GM21381 (cell line): ENCODE measurements around the gene SP7.
"Not testable (repeated sequence)": the region's sequence is repeated elsewhere in the genome, so short reads cannot be mapped to it uniquely, and the experiment has no call there.

Experiments
- ATAC-seq: cut with Tn5 transposase; IDR thresholded peaks from one replicate; pipeline ENCODE4 v1.9.1; 2021; ENCODE audit warnings: mild to moderate bottlenecking, moderate library complexity; ENCODE audit not compliant: unreplicated experiment

SP7 gene

DNA sequence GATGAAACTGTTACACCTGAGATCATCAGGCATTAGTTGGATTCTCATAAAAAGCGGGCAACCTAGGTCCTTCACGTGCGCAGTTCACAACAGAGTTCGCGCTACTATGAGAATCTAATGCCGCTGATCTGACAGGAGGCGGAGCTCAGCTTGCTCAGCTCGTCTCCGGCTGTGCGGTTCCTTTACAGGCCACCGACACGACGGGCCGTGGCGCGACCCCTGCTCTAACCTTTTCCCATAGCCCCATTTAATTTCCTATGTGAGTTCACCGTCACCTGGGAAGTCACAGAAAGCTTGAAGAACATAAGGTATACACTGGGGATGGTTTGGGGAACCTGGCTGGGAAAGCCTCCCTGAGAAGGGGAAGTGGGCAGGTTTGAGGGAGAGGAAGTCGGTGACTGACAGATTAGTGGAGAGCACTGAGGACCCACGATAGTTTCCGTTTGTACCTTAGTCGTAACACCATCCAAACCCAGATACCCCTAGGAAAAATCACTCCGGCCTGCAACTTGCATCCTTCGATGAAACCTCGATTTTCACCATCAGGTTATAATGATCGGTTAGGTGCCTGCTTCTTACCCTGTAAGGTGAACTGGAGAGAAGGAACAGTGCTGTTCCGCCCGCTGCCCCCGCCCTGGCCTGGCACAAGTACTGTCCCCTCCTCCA is 11.9 kb downstream of the SP7 start:
- ATAC-seq, result peak; percentile 24

DNA sequence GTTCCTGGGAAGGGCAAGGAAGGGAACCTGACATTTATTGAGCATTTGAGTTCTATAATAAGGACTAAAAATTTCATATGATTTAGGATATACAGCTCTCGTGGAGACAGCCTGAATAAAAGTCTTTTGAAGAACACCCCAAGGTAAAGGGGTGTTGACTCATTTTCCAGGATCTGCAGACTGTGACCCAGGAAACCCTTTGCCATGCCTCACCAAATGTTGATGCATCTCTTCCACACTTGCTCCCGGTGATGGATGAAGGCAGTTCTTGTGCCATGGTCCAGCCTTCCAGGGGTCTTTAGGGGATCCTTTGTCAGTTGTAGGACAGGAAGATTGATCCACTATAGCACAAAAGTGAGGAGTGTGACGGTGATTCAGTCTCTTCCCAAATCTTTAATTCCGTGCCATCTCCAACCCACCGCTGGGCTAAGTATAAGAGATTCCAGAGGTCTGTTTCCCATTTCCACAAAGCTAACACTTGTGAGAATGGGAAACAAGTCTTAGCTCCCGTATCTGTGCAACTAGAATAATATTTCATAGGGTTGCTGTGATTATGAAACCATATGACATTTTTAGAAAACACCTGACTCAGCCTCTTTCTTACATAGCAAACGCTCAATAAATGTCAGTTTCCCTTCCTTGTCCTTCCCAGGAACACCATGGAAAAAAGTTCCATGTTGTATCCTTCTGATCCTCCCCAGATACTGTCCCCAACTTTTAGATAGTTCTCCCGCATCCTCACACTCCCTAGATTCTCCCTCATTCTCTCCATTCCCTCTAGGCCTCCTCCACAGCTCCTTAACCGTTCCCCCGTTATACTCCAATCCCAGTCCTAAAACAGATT is 15.6 kb downstream of the SP7 start:
- no peak for ATAC-seq

DNA sequence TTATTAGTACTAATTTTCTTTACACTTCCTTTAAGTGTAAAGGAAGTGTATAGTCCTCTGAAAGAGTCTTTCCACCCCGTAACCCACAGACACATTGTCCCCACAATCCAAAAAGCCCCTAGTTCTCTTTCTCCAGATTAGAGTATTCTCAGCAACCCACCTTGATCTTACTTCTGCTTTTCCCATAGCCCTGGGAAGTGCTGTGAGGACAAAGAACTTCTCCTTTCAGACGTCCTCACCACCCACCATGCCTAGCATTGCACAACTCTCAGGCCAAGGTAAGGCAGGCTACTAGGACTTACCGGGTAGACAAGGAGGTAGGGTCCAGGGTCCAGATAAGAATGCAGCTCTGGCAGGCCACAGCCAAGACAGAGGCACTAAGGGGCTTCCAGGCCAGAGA is 22.2 kb downstream of the SP7 start:
- no peak for ATAC-seq

DNA sequence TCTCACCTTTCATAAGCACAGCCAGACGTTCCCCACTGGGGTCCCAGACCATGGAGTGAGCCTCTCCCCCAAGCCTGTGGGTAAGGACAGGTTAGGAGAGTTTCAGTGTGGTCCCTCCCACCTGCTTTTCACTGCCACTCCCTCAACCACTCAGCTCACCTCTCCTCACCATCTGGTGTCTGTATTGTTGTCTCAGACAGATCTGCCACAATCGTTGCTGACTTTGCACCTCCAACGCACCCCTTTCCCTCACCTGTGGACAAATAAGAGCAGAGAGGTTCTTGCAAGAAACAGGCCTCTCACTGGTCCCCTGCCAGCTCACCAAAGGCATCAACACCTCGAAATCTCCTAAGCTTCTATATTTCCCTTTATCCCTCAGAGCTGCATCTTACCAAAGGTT is 27.9 kb downstream of the SP7 start:
- no peak for ATAC-seq

DNA sequence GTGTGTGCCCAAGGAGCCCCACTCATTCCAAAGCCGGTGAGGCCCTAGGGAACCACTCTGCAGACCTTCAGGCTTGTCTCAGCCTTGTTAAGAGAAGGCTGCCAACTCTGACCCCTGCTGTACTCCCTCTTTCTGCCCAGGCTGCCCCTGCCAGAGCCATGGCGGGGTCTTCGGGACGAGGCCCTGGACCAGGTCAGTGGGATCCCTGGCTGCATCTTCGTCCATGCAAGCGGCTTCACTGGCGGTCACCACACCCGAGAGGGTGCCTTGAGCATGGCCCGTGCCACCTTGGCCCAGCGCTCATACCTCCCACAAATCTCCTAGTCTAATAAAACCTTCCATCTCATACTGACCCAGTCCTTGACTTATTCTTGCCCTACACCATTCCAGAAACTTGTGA is 29.3 kb downstream of the SP7 start:
- no peak for ATAC-seq

DNA sequence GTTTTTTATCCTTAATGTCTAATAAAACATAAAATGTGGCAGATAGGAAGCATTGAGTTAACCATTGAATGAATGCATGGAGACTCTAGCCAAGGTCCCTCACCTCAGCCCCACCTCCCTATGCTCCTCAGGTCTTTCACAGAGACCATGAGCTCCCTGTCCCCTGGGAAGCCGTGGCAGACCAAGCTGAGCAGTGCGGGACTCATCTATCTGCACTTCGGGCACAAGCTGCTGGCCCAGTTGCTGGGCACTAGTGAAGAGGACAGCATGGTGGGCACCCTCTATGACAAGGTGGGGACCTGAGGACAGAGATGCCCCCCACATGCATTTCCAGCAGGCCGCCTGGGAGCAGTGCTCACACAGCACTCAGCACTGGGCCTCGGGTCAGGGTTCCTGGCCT is 33.3 kb downstream of the SP7 start:
- ATAC-seq, result no peak

DNA sequence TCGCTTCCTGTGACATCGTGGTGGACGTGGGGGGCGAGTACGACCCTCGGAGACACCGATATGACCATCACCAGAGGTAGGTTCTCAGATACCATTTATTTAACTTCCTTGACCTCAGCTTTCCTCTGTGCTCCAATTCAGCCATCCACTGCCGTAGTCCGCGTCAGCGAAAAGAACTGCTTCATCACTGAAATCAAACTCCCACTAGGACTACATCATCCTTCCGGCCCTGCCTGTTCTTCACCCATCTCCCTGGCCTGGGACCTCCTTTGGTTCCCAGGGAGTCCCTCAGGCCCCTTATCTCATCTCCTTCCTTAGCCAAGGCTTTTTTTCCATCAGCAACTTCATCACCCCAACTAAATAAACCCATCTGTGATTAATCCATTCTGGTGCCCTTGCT is 36.0 kb downstream of the SP7 start:
- ATAC-seq, result no peak

DNA sequence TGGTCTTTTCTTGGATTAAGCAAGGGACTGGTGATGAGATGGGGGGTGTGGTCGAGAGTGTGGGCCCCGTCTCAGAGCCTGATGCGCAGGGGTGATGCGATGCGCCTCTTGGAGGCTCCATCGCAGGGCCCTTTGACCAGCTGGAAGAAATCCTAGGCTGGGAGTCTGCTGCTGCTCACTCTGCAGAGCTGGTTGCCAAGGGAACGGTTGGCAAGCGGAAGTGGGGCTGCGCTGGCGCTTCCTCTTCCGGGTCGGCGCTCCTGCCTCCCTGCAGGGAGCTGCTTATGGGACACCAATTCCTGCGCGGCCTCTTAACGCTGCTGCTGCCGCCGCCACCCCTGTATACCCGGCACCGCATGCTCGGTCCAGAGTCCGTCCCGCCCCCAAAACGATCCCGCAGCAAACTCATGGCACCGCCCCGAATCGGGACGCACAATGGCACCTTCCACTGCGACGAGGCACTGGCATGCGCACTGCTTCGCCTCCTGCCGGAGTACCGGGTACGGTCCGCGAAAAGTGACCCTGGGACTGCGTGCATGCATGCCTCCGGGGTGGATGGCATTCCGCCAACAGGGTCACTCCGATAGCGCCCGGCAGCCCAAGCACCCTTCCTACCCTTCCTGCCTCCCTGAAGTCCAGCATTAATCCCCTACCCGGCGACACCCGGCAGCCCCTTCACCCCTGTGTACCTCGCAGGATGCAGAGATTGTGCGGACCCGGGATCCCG is 36.5 kb downstream of the SP7 start, which contains the start of gene MYG1:
MYG1 (plus strand) TSS at position 242 of the 727 bp plus-strand sequence; CDS start at position 285, 43 bp downstream.
- ATAC-seq, result peak; percentile 70

DNA sequence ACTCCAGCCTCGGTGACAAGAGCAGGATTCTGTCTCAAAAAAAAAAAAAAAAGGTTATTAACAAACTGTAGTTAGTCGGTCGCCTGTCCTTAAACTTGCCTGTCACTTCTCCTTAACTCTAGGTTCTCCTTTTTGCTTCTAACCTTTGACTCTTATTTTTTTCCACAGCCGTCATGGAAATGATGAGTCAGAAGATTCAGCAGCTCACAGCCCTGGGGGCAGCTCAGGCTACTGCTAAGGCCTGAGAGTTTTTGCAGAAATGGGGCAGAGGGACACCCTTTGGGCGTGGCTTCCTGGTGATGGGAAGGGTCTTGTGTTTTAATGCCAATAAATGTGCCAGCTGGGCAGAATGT is 37.1 kb downstream of the SP7 start:
- ATAC-seq, result no peak

DNA sequence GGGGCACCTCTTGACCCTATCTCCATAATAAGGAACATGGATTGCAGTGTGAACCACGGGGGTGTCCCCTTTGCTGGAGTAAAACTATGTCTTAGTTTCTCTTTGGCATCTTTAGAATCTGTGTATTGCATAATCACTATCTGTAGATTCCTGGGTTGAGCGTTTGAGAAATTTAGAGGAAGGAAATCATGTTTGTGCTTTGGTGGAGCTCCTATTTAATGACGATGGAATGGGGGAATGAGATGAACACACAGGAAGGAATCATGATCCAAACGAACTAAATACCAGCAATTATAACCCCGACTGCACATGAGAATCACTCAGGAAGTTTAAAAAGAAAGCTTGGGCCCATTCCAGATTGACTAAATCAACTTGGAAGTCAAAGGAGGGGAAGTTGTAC is 38.0 kb downstream of the SP7 start:
- no peak for ATAC-seq

DNA sequence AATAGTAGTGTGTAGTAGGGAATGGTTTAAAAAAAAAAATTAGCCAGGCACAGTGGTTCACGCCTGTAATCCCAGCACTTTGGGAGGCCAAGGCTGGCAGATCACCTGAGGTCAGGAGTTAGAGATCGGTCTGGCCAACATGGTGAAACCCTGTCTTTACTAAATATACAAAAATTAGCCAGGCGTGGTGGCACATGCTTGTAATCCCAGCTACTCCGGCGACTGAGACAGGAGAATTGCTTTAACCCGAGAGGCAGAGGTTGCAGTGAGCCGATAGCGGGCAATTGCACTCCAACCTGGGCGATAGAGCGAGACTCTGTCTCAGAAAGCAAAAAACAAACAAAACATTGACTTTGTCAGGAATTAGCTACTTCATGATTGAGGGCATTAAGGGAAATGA is 39.0 kb downstream of the SP7 start:
- not testable (repeated sequence) for ATAC-seq

DNA sequence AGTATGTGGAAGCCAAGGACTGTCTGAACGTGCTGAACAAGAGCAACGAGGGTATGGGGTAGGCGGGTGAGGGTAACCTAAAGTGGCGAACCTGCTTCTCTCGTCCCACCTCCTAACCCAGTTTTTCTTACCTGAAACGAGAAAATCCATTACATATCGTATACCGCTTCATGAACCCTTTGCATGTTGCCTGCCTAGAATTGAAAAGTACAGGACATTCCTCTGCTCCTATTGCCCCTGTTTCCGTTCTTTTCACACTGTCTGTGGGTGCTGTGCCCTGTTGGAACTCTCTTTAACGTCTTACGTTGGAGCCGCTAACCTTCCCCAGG is 40.3 kb downstream of the SP7 start:
- ATAC-seq, result no peak

DNA sequence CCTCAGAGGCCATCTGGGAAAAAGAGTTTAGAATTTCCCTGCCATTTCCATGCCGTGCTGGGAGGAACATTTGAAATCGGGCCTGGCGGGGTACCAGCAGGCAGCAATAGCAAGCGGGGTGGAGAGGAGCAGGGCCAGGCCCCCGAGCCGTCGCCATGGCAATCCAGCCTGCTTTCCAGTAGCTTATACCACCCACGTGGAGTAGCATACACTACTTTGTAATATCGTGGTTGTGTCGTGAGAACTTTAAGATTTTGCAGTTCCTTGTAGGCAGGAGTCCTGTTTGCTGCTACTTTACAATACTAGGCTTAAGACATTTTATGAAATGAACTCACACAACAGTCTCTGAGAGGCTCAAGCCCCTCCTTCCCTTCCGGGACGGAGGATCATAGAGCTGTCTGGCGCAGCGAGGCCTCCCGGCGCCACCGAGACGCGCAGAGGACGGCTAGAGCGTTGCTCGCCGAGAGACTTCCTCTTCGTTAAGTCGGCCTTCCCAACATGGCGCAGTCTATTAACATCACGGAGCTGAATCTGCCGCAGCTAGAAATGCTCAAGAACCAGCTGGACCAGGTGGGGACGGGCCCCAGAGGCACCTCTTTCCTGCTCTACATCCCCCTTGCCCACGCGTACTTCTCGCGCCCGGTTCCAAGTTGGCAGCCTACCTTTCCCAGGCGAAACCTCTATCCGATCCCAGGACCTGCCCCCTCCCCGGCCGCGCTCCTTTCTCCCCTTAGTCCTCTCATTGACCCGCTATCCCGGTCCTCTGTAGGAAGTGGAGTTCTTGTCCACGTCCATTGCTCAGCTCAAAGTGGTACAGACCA is 40.9 kb downstream of the SP7 start, which contains the start of gene PFDN5:
PFDN5 (plus strand) TSS at position 473 of the 821 bp plus-strand sequence; CDS start at position 499, 26 bp downstream.
- peak; percentile 77 for ATAC-seq

DNA sequence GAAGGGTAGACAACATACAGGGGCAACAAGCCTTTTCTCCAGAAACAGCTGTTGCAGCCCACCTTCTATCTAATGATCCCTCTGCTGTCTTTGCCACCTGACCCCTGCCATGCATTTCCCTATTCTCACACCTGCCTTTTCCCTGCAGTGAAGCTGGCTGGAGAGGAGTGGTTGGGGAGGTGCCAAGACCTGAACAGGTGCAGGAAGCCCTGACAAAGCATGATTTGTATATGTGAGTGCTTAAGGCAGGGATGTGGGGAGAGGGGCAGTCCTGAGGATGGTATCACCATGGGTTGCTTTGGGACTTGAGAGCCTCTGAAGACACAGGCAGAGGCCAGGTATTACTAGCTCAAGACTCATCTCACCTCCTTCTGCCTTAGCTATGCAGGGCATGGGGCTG is 43.7 kb downstream of the SP7 start:
- ATAC-seq, result no peak

DNA sequence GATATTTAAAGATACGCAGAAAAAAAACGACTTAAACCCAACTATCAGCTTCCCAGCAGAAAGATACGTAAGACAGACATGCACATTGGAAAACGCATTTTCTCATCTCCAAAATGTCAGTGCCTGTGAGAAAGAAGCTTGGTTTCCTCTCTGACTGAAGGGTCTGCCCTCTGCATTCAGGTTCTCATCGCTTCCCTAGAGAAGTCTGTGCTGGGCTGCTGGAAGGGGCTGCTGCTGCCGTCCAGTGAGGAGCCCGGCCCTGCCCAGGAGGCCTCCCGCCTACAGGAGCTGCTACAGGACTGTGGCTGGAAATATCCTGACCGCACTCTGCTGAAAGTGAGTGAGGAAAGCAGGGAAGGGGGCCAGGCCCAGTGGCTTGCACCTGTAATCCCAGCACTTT is 45.5 kb downstream of the SP7 start:
- no peak for ATAC-seq

DNA sequence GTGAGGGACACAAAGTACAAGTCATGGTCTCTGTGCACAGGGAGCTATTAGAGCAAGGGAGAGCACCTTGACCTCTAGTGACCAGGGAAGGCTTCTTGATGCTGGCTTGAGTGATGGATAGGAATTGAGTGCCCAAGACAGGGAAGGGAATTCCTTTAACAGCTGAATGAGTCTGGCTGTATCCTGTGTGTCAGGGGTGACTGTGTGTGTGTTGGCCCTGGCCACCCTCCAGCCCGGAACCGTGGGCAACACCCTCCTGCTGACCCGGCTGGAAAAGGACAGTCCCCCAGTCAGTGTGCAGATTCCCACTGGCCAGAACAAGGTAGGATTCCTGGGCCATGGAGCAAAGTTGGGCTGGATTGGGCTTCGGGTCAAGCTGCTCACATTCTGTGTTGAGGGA is 46.3 kb downstream of the SP7 start:
- no peak for ATAC-seq

DNA sequence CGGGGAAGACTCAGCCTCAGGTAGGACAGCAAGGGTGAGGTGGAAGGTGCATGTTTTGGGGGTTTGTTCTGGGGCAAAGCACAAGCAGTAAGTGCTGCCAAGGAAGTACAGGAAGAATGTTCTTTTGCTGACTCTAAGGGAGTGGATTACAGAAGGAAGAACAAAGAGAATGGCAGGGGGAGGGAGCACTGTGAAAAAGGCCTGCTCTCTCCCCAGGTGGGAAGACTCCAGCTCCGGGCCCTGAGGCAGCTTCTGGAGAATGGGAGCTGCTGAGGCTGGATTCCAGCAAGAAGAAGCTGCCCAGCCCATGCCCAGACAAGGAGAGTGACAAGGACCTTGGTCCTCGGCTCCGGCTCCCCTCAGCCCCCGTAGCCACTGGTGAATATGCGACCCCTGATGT is 47.8 kb downstream of the SP7 start:
- no peak for ATAC-seq

DNA sequence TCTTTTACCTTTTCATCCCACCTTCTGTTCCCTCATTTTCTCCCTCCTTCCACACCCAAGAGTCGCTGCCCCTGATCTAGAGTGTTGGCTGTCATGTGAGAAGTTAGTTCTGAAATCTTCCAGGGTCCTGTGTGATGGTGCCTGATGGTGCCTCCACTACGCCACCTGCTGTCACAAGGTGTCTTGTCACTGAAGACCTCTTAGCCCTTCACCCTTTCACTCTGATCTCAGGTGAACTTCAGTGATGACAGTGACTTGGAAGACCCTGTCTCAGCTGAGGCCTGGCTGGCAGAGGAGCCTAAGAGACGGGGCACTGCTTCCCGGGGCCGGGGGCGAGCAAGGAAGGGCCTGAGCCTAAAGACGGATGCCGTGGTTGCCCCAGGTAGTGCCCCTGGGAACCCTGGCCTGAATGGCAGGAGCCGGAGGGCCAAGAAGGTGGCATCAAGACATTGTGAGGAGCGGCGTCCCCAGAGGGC is 48.4 kb downstream of the SP7 start:
- no peak for ATAC-seq

DNA sequence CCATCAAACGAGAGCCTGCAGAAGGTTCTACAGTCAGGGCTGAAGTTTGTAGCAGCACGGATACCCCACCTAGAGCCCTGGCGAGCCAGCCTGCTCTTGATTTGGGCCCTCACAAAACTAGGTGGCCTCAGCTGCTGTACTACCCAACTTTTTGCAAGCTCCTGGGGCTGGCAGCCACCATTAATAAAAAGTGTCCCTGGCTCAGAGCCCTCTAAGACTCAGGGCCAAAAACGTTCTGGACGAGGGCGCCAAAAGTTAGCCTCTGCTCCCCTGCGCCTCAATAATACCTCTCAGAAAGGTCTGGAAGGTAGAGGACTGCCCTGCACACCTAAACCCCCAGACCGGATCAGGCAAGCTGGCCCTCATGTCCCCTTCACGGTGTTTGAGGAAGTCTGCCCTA is 49.7 kb downstream of the SP7 start:
- no peak for ATAC-seq

DNA sequence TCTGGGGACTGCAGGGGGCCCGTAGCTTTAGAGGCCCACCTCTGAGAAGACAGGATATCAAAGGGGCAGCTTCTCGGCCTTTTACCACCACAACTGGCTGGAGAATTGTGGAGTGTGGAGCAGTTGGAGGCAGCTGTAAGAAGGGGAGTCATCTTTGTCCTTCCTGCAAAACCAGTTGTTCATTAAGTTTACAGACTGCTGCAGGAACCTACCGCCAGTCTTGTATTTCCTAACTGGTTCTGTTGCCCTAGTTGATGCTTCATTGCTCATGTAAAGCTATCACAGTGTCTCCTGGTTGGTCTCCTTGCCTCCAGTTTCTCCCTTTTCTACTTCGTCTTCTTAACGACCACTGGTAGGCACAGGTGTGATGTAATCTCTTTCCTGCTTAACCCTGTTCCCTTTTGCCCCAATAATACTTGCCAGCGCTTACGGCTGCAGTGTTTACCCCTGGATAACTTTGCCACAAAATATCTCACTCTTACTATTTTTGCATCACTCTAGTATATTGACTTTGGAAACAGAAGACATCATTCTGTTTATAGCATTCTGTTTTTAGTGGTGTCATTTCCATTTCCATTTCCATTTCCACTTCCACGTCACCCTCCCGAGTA is 56.2 kb downstream of the SP7 start:
- ATAC-seq, result no peak
